ENCODE results near the gene TEX22. TPM values are rescaled to one million over a fixed set of nuclear protein-coding genes. Genes with fewer than 3 reads are reported as not detected.

Gene TEX22
- total RNA-seq, 4 donors from 2014 or later, result 0.57 TPM; not detected in 3

DNA sequence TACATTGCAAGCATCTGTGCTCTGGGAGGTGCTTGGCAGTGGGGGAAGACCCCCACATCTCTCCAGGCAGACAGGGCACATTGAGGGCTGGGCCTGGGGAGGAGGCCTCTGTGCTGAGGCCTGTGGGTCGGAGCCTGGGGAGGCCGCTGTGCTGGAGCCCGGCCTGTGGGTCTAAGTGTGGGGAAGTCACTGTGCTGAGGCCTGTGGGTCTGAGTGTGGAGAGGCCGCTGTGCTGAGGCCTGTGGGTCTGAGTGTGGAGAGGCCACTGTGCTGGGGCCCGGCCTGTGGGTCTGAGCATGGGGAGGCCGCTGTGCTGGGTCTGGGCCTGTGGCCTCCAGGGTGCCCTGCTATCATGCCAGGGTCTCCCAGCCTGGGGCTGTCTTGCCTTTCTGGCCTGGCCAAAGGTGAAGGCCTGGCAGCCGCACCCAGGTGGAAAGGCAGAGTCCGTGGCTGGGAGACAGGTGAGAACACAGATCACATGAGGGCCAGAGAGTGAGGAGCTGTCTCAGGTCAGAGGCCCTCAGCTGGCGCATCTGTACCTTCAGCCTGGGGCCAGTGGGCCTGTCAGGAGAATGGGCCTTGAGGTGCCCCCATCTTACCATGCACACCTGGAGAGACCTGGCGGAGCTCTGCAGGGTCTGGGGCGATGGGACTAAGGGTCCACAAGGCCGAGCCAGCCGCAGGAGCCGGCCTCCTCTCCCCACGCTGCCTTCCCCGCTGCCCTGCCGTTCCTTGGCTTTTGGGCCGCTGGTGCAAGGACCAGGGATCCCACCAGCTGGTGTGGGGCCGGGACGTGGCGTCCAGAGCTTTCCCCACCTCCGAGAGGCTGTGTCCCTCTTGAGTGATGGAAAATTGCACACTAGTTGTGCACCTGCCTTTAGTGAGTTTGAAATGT is 57.7 kb downstream of the TEX22 start:
- H3K4me3 ChIP-seq, result no peak overlapping the region
- TF ChIP-seq, protein P1, sequence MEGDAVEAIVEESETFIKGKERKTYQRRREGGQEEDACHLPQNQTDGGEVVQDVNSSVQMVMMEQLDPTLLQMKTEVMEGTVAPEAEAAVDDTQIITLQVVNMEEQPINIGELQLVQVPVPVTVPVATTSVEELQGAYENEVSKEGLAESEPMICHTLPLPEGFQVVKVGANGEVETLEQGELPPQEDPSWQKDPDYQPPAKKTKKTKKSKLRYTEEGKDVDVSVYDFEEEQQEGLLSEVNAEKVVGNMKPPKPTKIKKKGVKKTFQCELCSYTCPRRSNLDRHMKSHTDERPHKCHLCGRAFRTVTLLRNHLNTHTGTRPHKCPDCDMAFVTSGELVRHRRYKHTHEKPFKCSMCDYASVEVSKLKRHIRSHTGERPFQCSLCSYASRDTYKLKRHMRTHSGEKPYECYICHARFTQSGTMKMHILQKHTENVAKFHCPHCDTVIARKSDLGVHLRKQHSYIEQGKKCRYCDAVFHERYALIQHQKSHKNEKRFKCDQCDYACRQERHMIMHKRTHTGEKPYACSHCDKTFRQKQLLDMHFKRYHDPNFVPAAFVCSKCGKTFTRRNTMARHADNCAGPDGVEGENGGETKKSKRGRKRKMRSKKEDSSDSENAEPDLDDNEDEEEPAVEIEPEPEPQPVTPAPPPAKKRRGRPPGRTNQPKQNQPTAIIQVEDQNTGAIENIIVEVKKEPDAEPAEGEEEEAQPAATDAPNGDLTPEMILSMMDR (IDR thresholded peaks at IDR 0.05), result no peak
- no peak for TF ChIP-seq POLR2A (IDR thresholded peaks at IDR 0.05)
- WGBS, 2 donors, result 91 to 100% methylated on average over 4 to 9 of the region's 22 CpGs
- no peaks in the 10 kb centered on the region for H3K27me3 ChIP-seq
- no peak overlapping the region for H3K27ac ChIP-seq
- no peak for DNase-seq
- H3K36me3 ChIP-seq, result peaks cover 16 to 86% (median 23%) of the 10 kb centered on the region in 3 donors
- intact Hi-C loops (cut with DNase I), result no loop called here
- H3K9me3 ChIP-seq, result no peaks in the 10 kb centered on the region
- no peaks in the 10 kb centered on the region for H3K4me1 ChIP-seq

DNA sequence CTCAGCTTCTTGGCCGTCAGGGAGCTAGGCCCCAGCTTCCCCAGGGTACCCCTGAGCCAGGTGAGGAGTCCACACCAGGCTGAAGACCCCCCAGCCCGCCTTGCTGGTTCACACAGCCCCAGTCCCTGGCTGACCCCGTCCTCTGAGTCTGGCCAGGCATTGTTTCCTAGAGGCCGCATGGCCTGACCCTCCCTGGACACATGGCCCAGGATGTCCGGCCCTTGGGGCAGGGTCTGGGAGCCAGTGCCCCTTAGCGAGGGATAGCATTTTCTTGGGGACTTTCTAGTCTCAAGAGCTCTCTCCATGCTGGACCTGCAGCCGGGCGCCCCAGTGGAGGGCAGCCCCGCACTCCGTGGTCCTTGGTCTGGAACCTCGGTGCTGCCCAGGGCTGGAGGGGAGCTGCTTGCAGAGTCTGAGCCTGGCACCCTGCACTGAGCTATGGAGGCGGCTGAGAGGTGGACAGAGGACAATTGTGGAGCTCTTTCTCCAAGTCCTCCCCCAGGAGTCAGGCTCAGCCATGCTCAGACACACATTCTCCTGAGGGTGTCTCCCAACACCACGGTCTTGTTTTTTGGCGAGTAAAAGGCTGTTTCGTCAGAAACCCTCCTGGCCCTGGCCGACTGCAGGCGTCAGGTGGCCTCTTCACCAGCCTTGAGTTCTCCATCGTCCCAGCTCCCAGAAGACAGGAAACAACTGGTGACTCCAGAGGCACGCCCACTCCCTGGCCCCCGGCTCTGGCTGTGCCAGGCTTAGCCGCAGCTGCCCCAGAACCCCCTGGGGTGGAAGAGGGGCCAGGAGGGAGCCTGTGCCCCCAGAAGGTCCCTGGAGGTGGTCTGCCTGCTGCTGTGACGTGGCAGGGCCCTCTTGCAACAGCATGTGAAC is 58.6 kb downstream of the TEX22 start:
- Histone ChIP-seq H3K36me3 (peaks cover 16 to 89% (median 30%) of the 10 kb centered on the region in 3 donors), H3K4me1 (no peaks in the 10 kb centered on the region), H3K4me3 (no peak overlapping the region), H3K9me3 (no peaks in the 10 kb centered on the region), H3K27me3 (no peaks in the 10 kb centered on the region), H3K27ac (no peak overlapping the region)
- no peak for TF ChIP-seq POLR2A (IDR thresholded peaks at IDR 0.05)
- TF ChIP-seq, protein P1 (IDR thresholded peaks at IDR 0.05), result no peak
- intact Hi-C loops (cut with DNase I), result no loop called here
- no peak for DNase-seq
- WGBS, 2 donors, result 100% methylated on average over 1 of the region's 22 CpGs; no CpG with 5 or more reads in 1 of the 2 donors

DNA sequence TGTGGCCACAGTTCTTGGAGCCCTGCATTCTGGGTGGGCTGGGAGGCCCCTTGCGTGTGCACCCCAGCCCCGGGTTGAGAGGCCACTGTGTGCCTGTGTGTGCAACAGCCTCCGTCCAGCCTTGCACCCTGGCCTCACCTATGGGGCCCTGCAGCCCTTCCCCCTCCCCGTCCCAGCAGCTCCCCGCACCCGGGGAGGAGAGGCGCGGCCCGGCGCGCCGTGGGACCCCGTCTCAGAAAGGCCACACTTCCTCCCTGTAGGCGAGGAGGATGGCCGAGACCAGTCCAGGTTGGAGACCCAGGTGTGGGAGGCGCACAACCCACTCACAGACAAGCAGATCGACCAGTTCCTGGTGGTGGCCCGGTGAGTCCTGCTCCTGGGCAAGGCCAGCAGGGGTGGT is 59.7 kb downstream of the TEX22 start:
- 94 to 96% methylated on average over 2 to 3 of the region's 18 CpGs for WGBS, 2 donors
- no peaks in the 10 kb centered on the region for H3K27me3 ChIP-seq
- DNase-seq, result no peak

DNA sequence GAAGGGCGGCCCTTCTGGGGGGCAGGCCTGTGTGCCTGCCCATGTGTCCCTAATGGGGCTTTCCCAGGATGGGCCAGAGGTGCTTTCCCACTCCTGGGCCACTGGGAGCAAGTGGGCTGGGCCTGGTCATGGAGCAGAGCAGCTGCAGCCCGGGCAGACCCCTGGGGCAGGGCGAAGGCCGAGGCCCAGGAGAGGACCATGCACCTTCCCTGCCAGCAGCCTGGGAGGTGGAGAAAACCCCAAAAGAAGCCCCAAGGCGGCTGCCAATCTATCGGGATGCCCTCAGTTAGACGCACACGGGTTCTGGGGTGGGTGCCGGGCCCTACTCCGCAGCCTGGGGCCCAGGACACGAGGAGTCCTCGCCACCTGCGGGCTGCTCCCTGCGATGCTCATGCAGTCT is 60.2 kb downstream of the TEX22 start:
- DNase-seq, result no peak
- WGBS, 2 donors, result no CpG with 5 or more reads among the region's 14 CpGs
- no peak for TF ChIP-seq POLR2A (IDR thresholded peaks at IDR 0.05)
- TF ChIP-seq, protein P1 (IDR thresholded peaks at IDR 0.05), result no peak
- Histone ChIP-seq H3K4me3 (no peak overlapping the region), H3K9me3 (no peaks in the 10 kb centered on the region), H3K27ac (no peak overlapping the region), H3K27me3 (no peaks in the 10 kb centered on the region), H3K36me3 (peaks cover 16 to 89% (median 32%) of the 10 kb centered on the region in 3 donors), H3K4me1 (no peaks in the 10 kb centered on the region)
- intact Hi-C loops (cut with DNase I), result no loop called here

More for the DNA sequence above, 59.7 kb downstream of the TEX22 start:
- no peak overlapping the region for H3K4me3 ChIP-seq
- no peak for TF ChIP-seq POLR2A (IDR thresholded peaks at IDR 0.05)
- TF ChIP-seq, protein P1 (IDR thresholded peaks at IDR 0.05), result no peak
- no peak overlapping the region for H3K27ac ChIP-seq
- peaks cover 10 to 89% (median 30%) of the 10 kb centered on the region in 3 donors for H3K36me3 ChIP-seq
- H3K9me3 ChIP-seq, result no peaks in the 10 kb centered on the region
- intact Hi-C loops (cut with DNase I), result no loop called here
- H3K4me1 ChIP-seq, result no peaks in the 10 kb centered on the region

Data from esophagus squamous epithelium (tissue), 5 donors.